Keratinocyte (primary cell): ENCODE measurements around the gene PLCXD1. TPM values are rescaled to one million over a fixed set of nuclear protein-coding genes. Genes with fewer than 3 reads are reported as not detected.

Experiments used
- DNase-seq: peaks from one replicate; pipeline ENCODE4 v3.0.0-alpha.2; 2011; ENCODE audit warnings: low read depth, missing footprints, low spot score
- FAIRE-seq: peaks from 2 replicates; lab custom pipeline; 2011; peaks lifted over from hg19 to GRCh38; lab: Jason Lieb, UNC
- H2AFZ ChIP-seq: 2 replicates; pipeline ENCODE4 v1.6.0; 2012; ENCODE audit warnings: low read length, control low read depth, inconsistent platforms; ENCODE audit not compliant: control insufficient read depth
- H3K27ac ChIP-seq: 2 replicates; pipeline ENCODE4 v1.5.1; 2011; ENCODE audit warnings: low read length; ENCODE audit not compliant: control insufficient read depth, insufficient read depth
- H3K27me3 ChIP-seq: 3 replicates; pipeline ENCODE4 v1.6.0; 2011; ENCODE audit warnings: low read length; ENCODE audit not compliant: control insufficient read depth, insufficient read depth; ENCODE audit errors: extremely low read depth
- H3K36me3 ChIP-seq, 2 experiments: 2 replicates in 1 of 2; 3 replicates in 1 of 2; pipeline ENCODE4 v1.5.1; 2011; ENCODE audit warnings: low read length in 2 of 2, mild to moderate bottlenecking in 1 of 2; ENCODE audit not compliant: control insufficient read depth in 2 of 2, insufficient read depth in 2 of 2; ENCODE audit errors: extremely low read depth in 1 of 2
- H3K4me1 ChIP-seq: 3 replicates; pipeline ENCODE4 v1.5.1; 2011; ENCODE audit warnings: low read length; ENCODE audit not compliant: control insufficient read depth, insufficient read depth; ENCODE audit errors: extremely low read depth
- H3K4me2 ChIP-seq: 3 replicates; pipeline ENCODE4 v1.6.0; 2011; ENCODE audit warnings: low read depth, low read length; ENCODE audit not compliant: control insufficient read depth, insufficient read depth; ENCODE audit errors: extremely low read depth
- H3K4me3 ChIP-seq, 3 experiments: fragments of 200-600 bp in 1 of 3; sonication (generic) in 1 of 3; 2 replicates in 2 of 3; 3 replicates in 1 of 3; pipeline ENCODE4 v1.5.1; 2011 to 2016; ENCODE audit warnings: low read length in 3 of 3, mild to moderate bottlenecking in 3 of 3, control low read depth in 2 of 3, inconsistent platforms in 1 of 3, low read depth in 1 of 3, mixed read lengths in 1 of 3, mixed run types in 1 of 3, moderate library complexity in 1 of 3; ENCODE audit not compliant: control insufficient read depth in 2 of 3, insufficient read depth in 2 of 3; ENCODE audit errors: extremely low read depth in 1 of 3
- H3K79me2 ChIP-seq: 2 replicates; pipeline ENCODE4 v1.6.0; 2012; ENCODE audit warnings: low read length; ENCODE audit not compliant: control insufficient read depth, insufficient read depth
- H3K9ac ChIP-seq: 3 replicates; pipeline ENCODE4 v1.6.0; 2011; ENCODE audit warnings: low read length; ENCODE audit not compliant: control insufficient read depth, insufficient read depth; ENCODE audit errors: extremely low read depth
- H3K9me1 ChIP-seq: 3 replicates; pipeline ENCODE4 v1.6.0; 2011; ENCODE audit warnings: low read length; ENCODE audit not compliant: control insufficient read depth, insufficient read depth; ENCODE audit errors: extremely low read depth
- H3K9me3 ChIP-seq: 2 replicates; pipeline ENCODE4 v1.5.1; 2012; ENCODE audit warnings: low read depth, low read length; ENCODE audit not compliant: control insufficient read depth
- H4K20me1 ChIP-seq: 3 replicates; pipeline ENCODE4 v1.6.0; 2011; ENCODE audit warnings: low read length; ENCODE audit not compliant: control insufficient read depth, insufficient read depth; ENCODE audit errors: extremely low read depth
- CTCF ChIP-seq, 3 experiments: IDR thresholded peaks in 1 of 3; conservative IDR thresholded peaks in 1 of 3; optimal IDR thresholded peaks in 1 of 3; 2 replicates in 2 of 3; 3 replicates in 1 of 3; pipeline versions ENCODE3 to v1.5.1; 2011; ENCODE audit warnings: low read length in 3 of 3, mild to moderate bottlenecking in 3 of 3, moderate library complexity in 2 of 3, control low read depth in 1 of 3, inconsistent platforms in 1 of 3; ENCODE audit not compliant: insufficient read depth in 2 of 3; ENCODE audit errors: extremely low read depth in 1 of 3
- EZH2 ChIP-seq: IDR thresholded peaks from one replicate; pipeline ENCODE4 v1.6.1; 2012; ENCODE audit warnings: inconsistent platforms, mild to moderate bottlenecking, low read length, moderate library complexity
- dilution Hi-C: fragments of 300-500 bp; cut with MboI; formaldehyde crosslinking; loops from one replicate; pipeline ENCODE4 v1.7.0; 2020; ENCODE audit warnings: low sequenced_read_pairs; ENCODE audit not compliant: extremely low pct_ligation_motif_present
- polyA plus RNA-seq, 5 experiments: library from polyadenylated mRNA; depleted of rRNA in 3 of 5; stranded (reverse) in 3 of 5; stranded (forward) in 1 of 5; unstranded in 1 of 5; fragments of >200 nt; gene quantifications; 1 replicate in 1 of 5; 2 replicates in 3 of 5; 3 replicates in 1 of 5; pipeline versions ENCODE4 v1.2.1 to v1.2.3, GENCODE V29; 2011 to 2012; ENCODE audit warnings: missing spikeins in 2 of 5, low read depth in 1 of 5, low replicate concordance in 1 of 5

The PLCXD1 gene
- polyA plus RNA-seq, 1 donor (not counting 4 experiments of a cell fraction or from before 2014, with no cell fraction given) = 6.3 TPM

- Histone ChIP-seq H3K79me2 (peaks cover 29% of the 10 kb centered on the region), H3K36me3 (peaks cover 1 to 4% of the 10 kb centered on the region in 2 experiments), H3K9me1 (no peaks in the 10 kb centered on the region), H4K20me1 (no peaks in the 10 kb centered on the region), H3K9ac (peak within 1 kb of the TSS; percentile 94), H3K4me1 (peaks cover 8% of the 10 kb centered on the region), H3K4me3 (peak within 1 kb of the TSS; percentile 79 to 98 (median 88)), H3K9me3 (peaks cover 2% of the 10 kb centered on the region), H3K27me3 (no peaks in the 10 kb centered on the region), H2AFZ (peak within 1 kb of the TSS; percentile 54), H3K27ac (peak within 1 kb of the TSS; percentile 82), H3K4me2 (peak within 1 kb of the TSS; percentile 93)
- peak in 2 of 3 experiments; percentile 13 to 14 for TF ChIP-seq CTCF (optimal IDR thresholded peaks at IDR 0.05 in 1 of 3, IDR thresholded peaks at IDR 0.05 in 1 of 3, conservative IDR thresholded peaks at IDR 0.05 in 1 of 3; ENCODE audit: extremely low read depth in 1 of 3, insufficient read depth in 2 of 3, low read length in 3 of 3)
- no peak for TF ChIP-seq EZH2
- DNase-seq (peak; percentile 92), FAIRE-seq (no peak)
- dilution Hi-C loops = no loop called here
Measured at GRCh38 chrX:318739-319578, 37.8 kb downstream of the PLCXD1 start, which contains the start of gene GTPBP6. Gene GTPBP6, minus strand, starts transcription at chrX:318796. Its CDS starts 9 bp downstream, at chrX:318787.

DNA sequence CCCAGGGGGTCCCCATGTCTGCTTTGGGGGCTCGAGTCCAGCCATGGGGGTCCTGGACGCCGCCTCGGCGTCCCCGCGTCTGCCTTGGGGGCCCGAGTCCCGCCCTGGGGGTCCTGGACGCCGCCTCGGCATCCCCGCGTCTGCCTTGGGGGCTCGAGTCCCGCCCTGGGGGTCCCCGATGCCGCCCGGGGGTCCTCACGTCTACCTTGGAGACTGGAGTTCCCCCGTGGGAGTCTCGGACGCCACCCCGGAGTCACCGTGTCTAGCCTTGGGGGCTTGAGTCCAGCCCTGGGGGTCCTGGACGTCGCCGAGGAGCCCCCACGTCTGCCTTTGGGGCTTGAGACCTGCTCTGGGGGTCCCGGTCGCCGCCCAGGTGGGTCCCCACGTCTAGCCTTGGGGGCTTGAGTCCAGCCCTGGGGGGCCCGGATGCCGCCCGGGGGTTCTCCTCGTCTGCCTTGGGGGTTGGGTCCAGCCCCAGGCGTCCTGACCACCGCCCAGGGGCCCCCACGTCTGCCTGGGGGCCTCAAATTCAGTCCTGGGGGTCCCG lies 38.5 kb downstream of the PLCXD1 start:
- TF ChIP-seq CTCF (optimal IDR thresholded peaks at IDR 0.05 in 1 of 3, IDR thresholded peaks at IDR 0.05 in 1 of 3, conservative IDR thresholded peaks at IDR 0.05 in 1 of 3; ENCODE audit: extremely low read depth in 1 of 3, insufficient read depth in 2 of 3, low read length in 3 of 3) (no peak), EZH2 (no peak)
- H3K4me2 ChIP-seq = peak overlapping the region; percentile 93
- peaks cover 8% of the 10 kb centered on the region for H3K4me1 ChIP-seq
- H3K27me3 ChIP-seq = no peaks in the 10 kb centered on the region
- H3K79me2 ChIP-seq = peaks cover 29% of the 10 kb centered on the region
- no peak overlapping the region for H2AFZ ChIP-seq
- dilution Hi-C loops = no loop called here
- no peaks in the 10 kb centered on the region for H4K20me1 ChIP-seq
- H3K4me3 ChIP-seq = peak overlapping the region; percentile 79 to 98 (median 88)
- FAIRE-seq (no peak), DNase-seq (no peak)
- H3K27ac ChIP-seq = peak overlapping the region; percentile 81
- H3K9me1 ChIP-seq = no peaks in the 10 kb centered on the region
- peaks cover 2% of the 10 kb centered on the region for H3K9me3 ChIP-seq
- H3K9ac ChIP-seq = peak overlapping the region; percentile 94
- peaks cover 1 to 3% of the 10 kb centered on the region in 2 experiments for H3K36me3 ChIP-seq
